ENCODE data around the gene IQCB1.

DNA sequence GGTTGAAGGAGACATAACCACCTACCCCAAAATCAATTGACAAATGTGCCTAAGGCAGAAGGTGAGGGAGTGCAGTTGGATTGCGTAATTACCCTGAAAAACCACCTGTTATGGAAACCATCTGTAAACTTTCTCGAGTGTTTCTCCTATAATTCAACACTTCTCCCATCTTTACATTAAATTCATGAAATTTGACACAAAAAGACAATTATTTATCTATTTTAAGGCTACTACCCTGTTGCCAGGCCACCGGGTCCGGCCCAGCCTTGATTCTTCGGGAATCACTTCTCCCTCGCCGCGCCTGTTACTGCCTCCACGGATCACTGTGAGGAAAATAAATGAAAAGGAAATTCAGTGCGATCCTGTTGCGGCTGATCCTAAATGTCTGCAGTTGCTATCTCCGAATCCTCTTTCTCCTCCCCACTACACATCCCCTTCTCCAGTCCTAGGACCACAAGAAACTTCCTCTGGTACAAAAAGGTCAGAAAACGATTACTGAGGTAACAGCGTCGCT lies 646 bp downstream of the IQCB1 start:
- TF ChIP-seq, protein P1, sequence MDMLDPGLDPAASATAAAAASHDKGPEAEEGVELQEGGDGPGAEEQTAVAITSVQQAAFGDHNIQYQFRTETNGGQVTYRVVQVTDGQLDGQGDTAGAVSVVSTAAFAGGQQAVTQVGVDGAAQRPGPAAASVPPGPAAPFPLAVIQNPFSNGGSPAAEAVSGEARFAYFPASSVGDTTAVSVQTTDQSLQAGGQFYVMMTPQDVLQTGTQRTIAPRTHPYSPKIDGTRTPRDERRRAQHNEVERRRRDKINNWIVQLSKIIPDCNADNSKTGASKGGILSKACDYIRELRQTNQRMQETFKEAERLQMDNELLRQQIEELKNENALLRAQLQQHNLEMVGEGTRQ (IDR thresholded peaks at IDR 0.05; ENCODE audit: borderline replicate concordance, low read depth, low read length), result no peak
- TF ChIP-seq, protein P2, sequence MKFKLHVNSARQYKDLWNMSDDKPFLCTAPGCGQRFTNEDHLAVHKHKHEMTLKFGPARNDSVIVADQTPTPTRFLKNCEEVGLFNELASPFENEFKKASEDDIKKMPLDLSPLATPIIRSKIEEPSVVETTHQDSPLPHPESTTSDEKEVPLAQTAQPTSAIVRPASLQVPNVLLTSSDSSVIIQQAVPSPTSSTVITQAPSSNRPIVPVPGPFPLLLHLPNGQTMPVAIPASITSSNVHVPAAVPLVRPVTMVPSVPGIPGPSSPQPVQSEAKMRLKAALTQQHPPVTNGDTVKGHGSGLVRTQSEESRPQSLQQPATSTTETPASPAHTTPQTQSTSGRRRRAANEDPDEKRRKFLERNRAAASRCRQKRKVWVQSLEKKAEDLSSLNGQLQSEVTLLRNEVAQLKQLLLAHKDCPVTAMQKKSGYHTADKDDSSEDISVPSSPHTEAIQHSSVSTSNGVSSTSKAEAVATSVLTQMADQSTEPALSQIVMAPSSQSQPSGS (IDR thresholded peaks at IDR 0.05; ENCODE audit: low read length), result no peak
- no peak for TF ChIP-seq ESRRA (IDR thresholded peaks at IDR 0.05; ENCODE audit: low read length)
- no peak for TF ChIP-seq SRF (IDR thresholded peaks at IDR 0.05; ENCODE audit: low read depth in 2 of 2, low read length in 2 of 2)
- no peak for TF ChIP-seq POLR2AphosphoS5 (IDR thresholded peaks at IDR 0.05; ENCODE audit: low read length)
- TF ChIP-seq, protein P3, sequence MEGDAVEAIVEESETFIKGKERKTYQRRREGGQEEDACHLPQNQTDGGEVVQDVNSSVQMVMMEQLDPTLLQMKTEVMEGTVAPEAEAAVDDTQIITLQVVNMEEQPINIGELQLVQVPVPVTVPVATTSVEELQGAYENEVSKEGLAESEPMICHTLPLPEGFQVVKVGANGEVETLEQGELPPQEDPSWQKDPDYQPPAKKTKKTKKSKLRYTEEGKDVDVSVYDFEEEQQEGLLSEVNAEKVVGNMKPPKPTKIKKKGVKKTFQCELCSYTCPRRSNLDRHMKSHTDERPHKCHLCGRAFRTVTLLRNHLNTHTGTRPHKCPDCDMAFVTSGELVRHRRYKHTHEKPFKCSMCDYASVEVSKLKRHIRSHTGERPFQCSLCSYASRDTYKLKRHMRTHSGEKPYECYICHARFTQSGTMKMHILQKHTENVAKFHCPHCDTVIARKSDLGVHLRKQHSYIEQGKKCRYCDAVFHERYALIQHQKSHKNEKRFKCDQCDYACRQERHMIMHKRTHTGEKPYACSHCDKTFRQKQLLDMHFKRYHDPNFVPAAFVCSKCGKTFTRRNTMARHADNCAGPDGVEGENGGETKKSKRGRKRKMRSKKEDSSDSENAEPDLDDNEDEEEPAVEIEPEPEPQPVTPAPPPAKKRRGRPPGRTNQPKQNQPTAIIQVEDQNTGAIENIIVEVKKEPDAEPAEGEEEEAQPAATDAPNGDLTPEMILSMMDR (IDR thresholded peaks at IDR 0.05 in 2 of 3, conservative IDR thresholded peaks at IDR 0.05 in 1 of 3; ENCODE audit: control insufficient read depth in 2 of 3, extremely low read depth in 1 of 3, insufficient read depth in 1 of 3, low read depth in 3 of 3, low read length in 3 of 3), result no peak
- no peak for TF ChIP-seq TARDBP (IDR thresholded peaks at IDR 0.05; ENCODE audit: borderline replicate concordance)
- TF ChIP-seq EZH2 (IDR thresholded peaks at IDR 0.05; ENCODE audit: borderline replicate concordance, control insufficient read depth, low read depth, low read length), result no peak
- no peak for TF ChIP-seq NR2F1 (conservative IDR thresholded peaks at IDR 0.05)
- TF ChIP-seq TCF12 (IDR thresholded peaks at IDR 0.05; ENCODE audit: low read depth, low read length), result no peak
- no peak for TF ChIP-seq POLR2A (IDR thresholded peaks at IDR 0.05; ENCODE audit: low read depth, low read length)

All from GM12878 (cell line).